Suprapubic skin (tissue), 4 donors: Measurements from ENCODE around the gene TAF11L2. TPM values are rescaled to one million over a fixed set of nuclear protein-coding genes. Genes with fewer than 3 reads are reported as not detected.
A peak's percentile ranks its signal among the peaks of the same experiment; 100 is the strongest.
"Not testable (repeated sequence)": the region's sequence is repeated elsewhere in the genome, so short reads cannot be mapped to it uniquely, and the experiment has no call there.

Source experiments
- DNase-seq, 2 donors: peaks; one replicate each; pipeline ENCODE4 v3.0.0-alpha.2; 2019; ENCODE audit warnings: low spot score in 2 of 2
- H3K27ac ChIP-seq: fragments of 200-600 bp; sonication (generic); one replicate; pipeline ENCODE4 v1.5.1; 2019
- H3K27me3 ChIP-seq: fragments of 200-600 bp; sonication (generic); one replicate; pipeline ENCODE4 v1.5.1; 2019
- H3K36me3 ChIP-seq: fragments of 200-600 bp; sonication (generic); one replicate; pipeline ENCODE4 v1.5.1; 2019
- H3K4me1 ChIP-seq: fragments of 200-600 bp; sonication (generic); one replicate; pipeline ENCODE4 v1.5.1; 2019
- H3K4me3 ChIP-seq: fragments of 200-600 bp; sonication (generic); one replicate; pipeline ENCODE4 v1.5.1; 2019; ENCODE audit warnings: mild to moderate bottlenecking
- H3K9me3 ChIP-seq: fragments of 200-600 bp; sonication (generic); one replicate; pipeline ENCODE4 v1.5.1; 2019
- WGBS: methylation state at CpG from one replicate; pipeline ENCODE4 v1.1.5; 2018; 5-methylcytosine and 5-hydroxymethylcytosine counted together
- total RNA-seq, 4 donors: library from RNA; depleted of rRNA; stranded (reverse); fragments of >200 nt; gene quantifications; one replicate each; pipeline ENCODE4 v1.1.0, GENCODE V29; 2016

TAF11L2 gene
- total RNA-seq, 4 donors from 2014 or later, result not detected

DNA sequence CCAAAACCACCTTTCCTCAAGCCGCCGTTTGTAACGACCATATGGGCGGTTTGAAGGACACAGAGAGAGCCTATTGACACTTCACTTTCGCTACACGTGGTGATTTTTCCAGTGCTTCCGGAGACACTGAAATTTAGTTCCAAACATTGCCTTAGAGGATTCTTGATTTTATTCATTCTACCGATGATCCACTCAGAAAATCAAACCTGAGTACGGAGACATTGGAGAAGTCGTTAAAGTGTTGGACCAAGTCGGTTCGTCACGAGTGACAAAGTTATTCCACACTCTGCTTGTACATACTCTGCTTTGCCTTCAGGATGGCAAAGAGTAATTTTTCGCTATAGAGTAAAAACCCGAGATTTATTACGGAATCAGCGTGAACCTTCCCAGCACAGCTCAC lies 28.5 kb downstream of the TAF11L2 start:
- H3K36me3 ChIP-seq, H3K9me3 ChIP-seq, H3K4me3 ChIP-seq, H3K27me3 ChIP-seq, H3K27ac ChIP-seq, H3K4me1 ChIP-seq: not testable (repeated sequence)
- WGBS, result 92% methylated on average over 17 of the region's 17 CpGs
- peak; percentile 77 to 94 for DNase-seq

DNA sequence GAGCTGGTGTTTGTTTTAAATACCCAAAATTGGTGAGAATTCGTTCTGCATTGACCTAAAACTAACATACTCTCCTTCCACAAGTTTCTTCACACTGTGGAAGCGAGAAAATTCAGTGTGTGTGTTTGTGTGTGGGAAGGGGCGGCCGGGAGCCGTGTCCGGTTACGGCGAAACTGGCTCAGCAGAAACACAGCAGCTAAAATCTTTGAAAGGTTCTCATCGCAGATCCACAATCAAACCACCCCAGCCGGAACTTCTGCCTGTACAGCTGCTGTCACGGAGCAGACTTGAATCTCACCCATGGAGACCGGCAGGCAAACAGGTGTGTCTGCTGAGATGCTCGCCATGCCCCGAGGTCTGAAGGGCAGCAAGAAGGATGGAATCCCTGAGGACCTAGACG lies 30.3 kb downstream of the TAF11L2 start, which contains the start of gene TAF11L6:
Gene TAF11L6, plus strand, starts transcription at position 301 of the 400 bp plus-strand sequence.
- H3K27ac ChIP-seq, H3K27me3 ChIP-seq, H3K4me1 ChIP-seq, H3K9me3 ChIP-seq, DNase-seq, H3K4me3 ChIP-seq, H3K36me3 ChIP-seq: not testable (repeated sequence)
- no CpG with 5 or more reads among the region's 15 CpGs for WGBS

Other genes starting within 250 kb of the TAF11L2 start
- not detected for gene TAF11L3, start 20.1 kb downstream of the TAF11L2 start, total RNA-seq
- not detected for gene TAF11L4, start 23.6 kb downstream of the TAF11L2 start, total RNA-seq
- not detected for gene TAF11L5, start 27.0 kb downstream of the TAF11L2 start, total RNA-seq
- not detected for gene TAF11L6, start 30.4 kb downstream of the TAF11L2 start, total RNA-seq
- not detected for gene TAF11L7, start 87.5 kb downstream of the TAF11L2 start, total RNA-seq
- not detected for gene TAF11L8, start 92.7 kb downstream of the TAF11L2 start, total RNA-seq
- not detected for gene TAF11L9, start 96.2 kb downstream of the TAF11L2 start, total RNA-seq
- not detected for gene TAF11L10, start 99.6 kb downstream of the TAF11L2 start, total RNA-seq
- not detected for gene TAF11L11, start 106.0 kb downstream of the TAF11L2 start, total RNA-seq
- not detected for gene TAF11L12, start 112.2 kb downstream of the TAF11L2 start, total RNA-seq
- gene TAF11L13, start 133.9 kb downstream of the TAF11L2 start, total RNA-seq, result not detected
- not detected for gene TAF11L14, start 136.2 kb downstream of the TAF11L2 start, total RNA-seq